ENCODE data around the gene CHST12.

CHST12 gene

GRCh38 chr7:2493205-2494164 is 90.1 kb downstream of the CHST12 start:
- TF ChIP-seq POLR2A (IDR thresholded peaks at IDR 0.05; ENCODE audit: extremely low read depth, insufficient read length) (no peak), MYC (IDR thresholded peaks at IDR 0.05; ENCODE audit: low read depth, low read length) (no peak), CTCF (IDR thresholded peaks at IDR 0.05; ENCODE audit: low read depth, low read length) (no peak)
- no peak for DNase-seq (ENCODE audit: low read depth)
- no peak overlapping the region for H3K4me3 ChIP-seq (ENCODE audit: low read depth, low read length)

GRCh38 chr7:2494191-2495130 is 91.0 kb downstream of the CHST12 start:
- peak; percentile 45 for DNase-seq (ENCODE audit: low read depth)
- TF ChIP-seq MAX (IDR thresholded peaks at IDR 0.05; ENCODE audit: low read depth, low read length) (peak; percentile 83), CTCF (IDR thresholded peaks at IDR 0.05; ENCODE audit: low read depth, low read length) (no peak), MYC (IDR thresholded peaks at IDR 0.05; ENCODE audit: low read depth, low read length) (peak; percentile 41; the same call in 1 of the 2 replicates), POLR2A (IDR thresholded peaks at IDR 0.05; ENCODE audit: extremely low read depth, insufficient read length) (no peak)
- no peak overlapping the region for H3K4me3 ChIP-seq (ENCODE audit: low read depth, low read length)

GRCh38 chr7:2495418-2496299 is 92.2 kb downstream of the CHST12 start:
- H3K4me3 ChIP-seq (ENCODE audit: low read depth, low read length) = no peak overlapping the region
- TF ChIP-seq POLR2A (IDR thresholded peaks at IDR 0.05; ENCODE audit: extremely low read depth, insufficient read length) = no peak
- TF ChIP-seq CTCF (IDR thresholded peaks at IDR 0.05; ENCODE audit: low read depth, low read length) = no peak
- no peak for TF ChIP-seq MAX (IDR thresholded peaks at IDR 0.05; ENCODE audit: low read depth, low read length)
- TF ChIP-seq MYC (IDR thresholded peaks at IDR 0.05; ENCODE audit: low read depth, low read length) = no peak
- DNase-seq (ENCODE audit: low read depth) = no peak

- H3K4me3 ChIP-seq (ENCODE audit: low read depth, low read length) = no peak overlapping the region
- DNase-seq (ENCODE audit: low read depth) = peak; percentile 48
- TF ChIP-seq CTCF (IDR thresholded peaks at IDR 0.05; ENCODE audit: low read depth, low read length) = no peak
- no peak for TF ChIP-seq MYC (IDR thresholded peaks at IDR 0.05; ENCODE audit: low read depth, low read length)
- no peak for TF ChIP-seq POLR2A (IDR thresholded peaks at IDR 0.05; ENCODE audit: extremely low read depth, insufficient read length)
- TF ChIP-seq MAX (IDR thresholded peaks at IDR 0.05; ENCODE audit: low read depth, low read length) = no peak
These were observed 93.0 kb downstream of the CHST12 start for GRCh38 chr7:2496375-2496774.

GRCh38 chr7:2497065-2497464 is 93.7 kb downstream of the CHST12 start:
- no peak overlapping the region for H3K4me3 ChIP-seq (ENCODE audit: low read depth, low read length)
- no peak for DNase-seq (ENCODE audit: low read depth)
- TF ChIP-seq CTCF (IDR thresholded peaks at IDR 0.05; ENCODE audit: low read depth, low read length) (no peak), POLR2A (IDR thresholded peaks at IDR 0.05; ENCODE audit: extremely low read depth, insufficient read length) (no peak), MYC (IDR thresholded peaks at IDR 0.05; ENCODE audit: low read depth, low read length) (no peak), MAX (IDR thresholded peaks at IDR 0.05; ENCODE audit: low read depth, low read length) (no peak)
